ENCODE results near the gene BCAS1.

The BCAS1 gene

DNA sequence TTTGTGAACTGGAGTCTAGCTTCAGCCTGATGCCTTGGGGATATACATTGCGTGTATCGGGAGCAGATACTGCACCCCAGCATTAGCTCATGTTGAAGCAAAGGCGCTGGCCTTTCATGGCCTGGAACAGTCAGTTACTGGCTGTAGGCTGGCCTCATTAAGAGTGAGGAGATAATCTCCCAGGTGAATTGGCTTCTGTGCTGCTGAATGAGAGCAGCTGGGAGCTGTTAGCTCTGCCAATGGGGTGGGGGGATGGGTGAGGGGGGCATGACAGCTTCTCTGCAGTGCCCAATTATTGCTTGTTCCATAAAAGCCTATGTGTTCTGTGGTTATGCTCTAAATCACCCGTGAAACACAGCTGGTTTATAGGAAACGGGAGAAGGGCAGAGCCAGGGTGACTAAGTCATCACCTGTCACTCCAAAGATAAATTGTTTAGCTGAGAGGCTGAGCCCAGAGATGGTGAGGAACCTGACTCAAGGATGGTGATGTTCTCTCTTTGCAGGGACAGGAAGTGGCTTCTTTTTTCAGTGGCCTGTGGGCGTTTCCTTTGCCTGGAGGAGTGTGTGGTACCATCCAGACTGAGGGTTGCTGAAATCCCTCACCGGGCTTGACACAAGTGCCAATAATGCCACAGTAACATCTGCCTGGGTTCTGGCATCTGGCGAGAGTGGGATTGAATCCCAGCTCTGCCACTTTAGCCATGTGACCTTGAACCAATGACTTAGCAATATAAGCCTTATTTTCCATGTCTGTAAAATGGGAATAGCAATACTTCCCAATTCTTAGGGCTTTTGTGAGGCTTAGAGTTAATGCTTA lies 170.8 kb downstream of the BCAS1 start:
- peak; percentile 83 for DNase-seq

DNA sequence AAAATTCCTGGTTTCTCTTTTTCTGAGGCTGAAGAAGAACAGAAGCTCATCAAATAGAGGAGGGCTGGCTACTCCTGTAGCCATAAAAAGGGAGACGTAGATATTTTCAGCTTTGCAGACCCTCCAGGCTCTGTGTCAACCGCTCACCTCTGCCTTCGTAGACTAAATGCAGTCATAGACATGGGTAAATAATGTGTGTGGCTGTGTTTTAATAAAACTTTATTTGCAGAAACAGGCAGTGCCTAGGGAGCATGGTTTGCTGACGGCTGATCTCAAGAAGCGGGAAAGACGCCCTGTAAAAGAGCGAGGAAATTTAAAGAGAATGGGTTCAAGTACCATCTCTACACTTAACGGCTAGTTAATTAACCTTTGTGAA lies 171.8 kb downstream of the BCAS1 start:
- DNase-seq = no peak

DNA sequence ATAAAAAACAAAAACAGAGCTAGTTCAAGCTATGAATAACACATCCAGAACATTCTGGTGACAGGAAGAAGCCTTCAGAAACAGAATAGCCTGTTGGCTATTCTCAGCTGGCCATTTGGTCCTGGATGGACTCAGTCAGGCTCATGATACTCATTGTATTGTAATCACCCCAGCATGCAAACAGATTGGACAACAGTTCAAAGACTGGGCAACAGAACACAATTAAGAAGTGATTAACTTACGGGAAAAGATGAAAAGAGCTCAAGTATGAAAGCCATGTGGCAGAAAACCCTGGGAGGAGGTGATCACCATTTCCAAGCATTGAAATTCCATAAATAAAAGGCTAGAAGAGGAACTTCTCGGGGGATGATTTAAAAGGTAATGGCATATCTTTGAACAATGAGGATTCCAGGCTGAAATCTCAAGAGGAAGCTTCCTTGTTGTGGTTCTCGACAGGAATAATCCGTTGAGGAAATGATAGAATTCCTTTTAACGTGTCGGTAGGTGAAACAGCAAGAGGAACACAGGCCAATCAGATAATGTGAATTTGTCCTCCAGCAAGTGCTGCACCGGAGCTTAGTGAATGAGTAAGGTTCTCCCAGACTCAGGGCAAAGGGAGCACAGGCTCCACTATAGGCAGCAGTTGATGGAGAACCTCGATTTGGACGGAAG lies 172.4 kb downstream of the BCAS1 start:
- DNase-seq = no peak

DNA sequence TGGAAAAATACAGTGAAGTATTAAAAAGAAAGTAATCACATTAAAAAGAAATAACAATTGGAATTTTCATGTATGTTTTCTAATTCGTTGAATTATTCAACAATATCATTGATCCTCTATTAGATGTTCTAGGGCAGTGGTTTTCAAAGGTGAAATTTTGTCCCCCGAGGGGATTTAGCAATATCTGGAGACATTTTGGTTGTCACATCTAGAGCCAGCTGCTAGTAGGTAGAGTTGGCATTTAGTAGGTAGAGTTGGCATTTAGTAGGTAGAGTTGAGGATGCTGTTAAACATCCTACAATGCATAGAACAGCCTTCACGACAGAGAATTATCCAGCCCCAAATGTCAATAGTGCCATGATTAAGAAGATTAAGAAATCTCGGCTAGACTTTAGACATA lies 173.7 kb downstream of the BCAS1 start:
- DNase-seq = no peak

DNA sequence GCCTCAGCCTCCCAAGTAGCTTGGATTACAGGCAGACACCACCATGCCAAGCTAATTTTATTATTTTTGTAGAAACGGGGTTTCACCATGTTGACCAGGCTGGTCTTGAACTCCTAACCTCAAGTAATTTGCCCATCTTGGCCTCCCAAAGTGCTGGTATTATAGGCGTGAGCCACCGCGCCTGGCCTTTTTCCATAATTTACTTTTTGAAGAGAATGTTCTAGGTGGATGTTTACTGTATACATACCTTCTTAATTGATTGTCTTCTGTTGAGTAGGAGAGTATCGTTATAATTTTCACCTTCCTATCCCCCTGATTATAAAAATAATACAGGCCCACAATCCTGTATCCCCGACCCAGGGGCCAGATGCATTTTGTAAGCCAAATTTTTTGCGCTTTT lies 174.4 kb downstream of the BCAS1 start:
- DNase-seq = no peak

DNA sequence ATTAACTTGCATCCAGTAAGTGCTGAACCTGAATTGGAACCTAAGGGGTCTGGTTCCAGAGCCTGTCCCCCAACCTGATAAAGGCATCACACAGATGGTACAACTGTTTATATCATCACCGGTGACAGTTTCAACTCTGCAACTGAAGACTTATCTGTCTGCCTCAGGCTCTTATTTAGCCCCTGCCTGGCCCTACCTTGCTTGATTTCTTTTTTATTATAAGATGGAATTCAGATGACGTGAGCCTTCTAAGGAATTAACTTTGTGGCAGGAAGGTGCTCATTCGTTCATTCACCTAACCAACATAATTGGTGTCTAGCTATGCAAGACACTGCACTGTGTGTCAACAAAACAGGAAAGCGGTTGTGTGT lies 175.0 kb downstream of the BCAS1 start:
- no peak for DNase-seq

DNA sequence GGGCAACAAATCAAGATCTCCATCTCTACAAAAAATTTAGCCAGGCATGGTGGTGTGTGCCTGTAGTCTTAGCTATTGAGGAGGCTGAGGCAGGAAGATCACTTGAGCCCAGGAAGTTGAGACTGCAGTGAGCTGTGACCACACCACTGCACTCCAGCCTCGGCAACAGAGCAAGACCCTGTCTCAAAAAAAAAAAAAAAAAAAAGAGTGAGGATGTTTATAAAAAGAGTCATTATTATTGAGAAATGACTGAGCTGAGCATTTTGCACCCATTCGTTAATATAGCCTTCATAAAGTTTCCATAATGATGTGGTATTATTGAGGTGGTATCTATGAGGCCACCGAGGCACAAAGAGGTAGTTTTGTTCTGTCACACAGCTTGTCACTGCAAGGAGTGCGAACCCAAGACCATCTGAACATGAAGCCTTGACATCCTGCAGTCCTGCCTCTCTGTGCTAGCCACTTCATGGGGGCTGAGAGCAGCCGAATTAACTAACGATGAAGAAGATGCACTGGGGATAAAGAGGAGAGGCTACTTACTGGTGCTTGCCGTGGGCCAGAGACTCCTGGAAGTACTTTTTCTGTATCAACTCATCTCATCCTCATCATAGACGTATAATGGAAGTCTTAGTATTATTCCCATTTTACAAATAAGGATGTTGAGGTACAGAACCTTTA lies 175.5 kb downstream of the BCAS1 start:
- DNase-seq = no peak
